Right lobe of liver (tissue), 4 donors: ENCODE measurements around the gene IGF1R.

ENCODE experiments used
- POLR2A ChIP-seq: fragments of 450-650 bp; IDR thresholded peaks from one replicate; pipeline ENCODE4 v1.6.1; 2017; ENCODE audit warnings: antibody characterized with exemption, mild to moderate bottlenecking
- TF ChIP-seq, protein P1 (sequence below), 4 donors: fragments of 200-600 bp in 3 of 4; fragments of 450-650 bp in 1 of 4; IDR thresholded peaks; one replicate each; pipeline versions ENCODE4 v1.5.1 to v1.8.0; 2016 to 2022; ENCODE audit warnings: antibody characterized with exemption in 4 of 4, mild to moderate bottlenecking in 2 of 4
- donor health status: DM: no; HTN: no; CAD: no.
- donor health status: DM: no; HTN: no; CAD: no.
- donor health status: DM: no; HTN: yes; CAD: no.

DNA sequence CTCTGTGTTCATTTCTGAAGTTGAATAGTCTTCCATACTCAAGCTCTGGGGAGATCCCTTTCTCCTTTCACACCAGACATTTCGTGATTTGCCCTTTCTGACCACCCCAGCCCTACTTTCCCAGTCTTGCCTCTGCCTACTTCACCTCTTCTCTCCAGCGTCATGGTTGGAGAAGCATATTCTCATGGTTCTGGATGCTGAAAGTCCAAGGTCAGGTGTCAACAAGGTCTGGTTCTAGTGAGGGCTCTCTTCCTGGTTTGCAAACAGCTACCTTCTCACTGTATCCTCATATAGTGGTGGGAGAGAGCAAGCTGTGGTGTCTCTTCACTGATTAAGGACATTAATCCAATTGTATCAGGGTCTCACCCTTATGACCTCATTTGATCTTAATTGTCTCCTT lies 169.4 kb downstream of the IGF1R start:
- TF ChIP-seq, protein P1, sequence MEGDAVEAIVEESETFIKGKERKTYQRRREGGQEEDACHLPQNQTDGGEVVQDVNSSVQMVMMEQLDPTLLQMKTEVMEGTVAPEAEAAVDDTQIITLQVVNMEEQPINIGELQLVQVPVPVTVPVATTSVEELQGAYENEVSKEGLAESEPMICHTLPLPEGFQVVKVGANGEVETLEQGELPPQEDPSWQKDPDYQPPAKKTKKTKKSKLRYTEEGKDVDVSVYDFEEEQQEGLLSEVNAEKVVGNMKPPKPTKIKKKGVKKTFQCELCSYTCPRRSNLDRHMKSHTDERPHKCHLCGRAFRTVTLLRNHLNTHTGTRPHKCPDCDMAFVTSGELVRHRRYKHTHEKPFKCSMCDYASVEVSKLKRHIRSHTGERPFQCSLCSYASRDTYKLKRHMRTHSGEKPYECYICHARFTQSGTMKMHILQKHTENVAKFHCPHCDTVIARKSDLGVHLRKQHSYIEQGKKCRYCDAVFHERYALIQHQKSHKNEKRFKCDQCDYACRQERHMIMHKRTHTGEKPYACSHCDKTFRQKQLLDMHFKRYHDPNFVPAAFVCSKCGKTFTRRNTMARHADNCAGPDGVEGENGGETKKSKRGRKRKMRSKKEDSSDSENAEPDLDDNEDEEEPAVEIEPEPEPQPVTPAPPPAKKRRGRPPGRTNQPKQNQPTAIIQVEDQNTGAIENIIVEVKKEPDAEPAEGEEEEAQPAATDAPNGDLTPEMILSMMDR (IDR thresholded peaks at IDR 0.05) = no peak
- no peak for TF ChIP-seq POLR2A
